ENCODE measurements around the gene UBAP2L.

- TF ChIP-seq POLR2A (IDR thresholded peaks at IDR 0.05; ENCODE audit: low read length), result no peak
- TF ChIP-seq GATA1 (IDR thresholded peaks at IDR 0.05; ENCODE audit: low read depth, low read length), result no peak
These were observed 33.8 kb upstream of the UBAP2L start for GRCh38 chr1:154186852-154187501.
